B cell (primary cell): ENCODE results near the gene AMOTL1. TPM values are rescaled to one million over a fixed set of nuclear protein-coding genes. Genes with fewer than 3 reads are reported as not detected.

Experiments
- ATAC-seq: fragments of 200-7000 bp; cut with Tn5 transposase; one replicate; pipeline ENCODE4 v1.10.0; 2021; ENCODE audit warnings: low read depth, mild to moderate bottlenecking, moderate number of reproducible peaks, moderate library complexity
- CTCF ChIA-PET: fragments of 350-600 bp; sonication (Branson Sonifier 250); formaldehyde crosslinking; loops from one replicate; lab custom pipeline; 2021; ENCODE audit warnings: antibody characterized with exemption, inconsistent platforms; lab: Charles Lee
- POLR2A ChIA-PET: fragments of 350-600 bp; sonication (Branson Sonifier 250); formaldehyde crosslinking; loops from one replicate; lab custom pipeline; 2021; ENCODE audit warnings: antibody characterized with exemption; lab: Charles Lee
- DNase-seq: peaks from one replicate; pipeline ENCODE4 v3.0.0; 2013
- H2AFZ ChIP-seq: 2 replicates; pipeline ENCODE4 v1.6.1; 2012; ENCODE audit warnings: mild to moderate bottlenecking, low read depth, low read length; ENCODE audit not compliant: insufficient read depth, poor library complexity, severe bottlenecking
- H3K27ac ChIP-seq, 2 donors: 1 replicate in 1 of 2; 2 replicates in 1 of 2; pipeline ENCODE4 v1.5.1; 2012 to 2013; ENCODE audit warnings: low read length in 2 of 2, mild to moderate bottlenecking in 2 of 2, moderate library complexity in 1 of 2
- H3K27me3 ChIP-seq, 4 experiments: fragments of 200-600 bp in 1 of 4; sonication (generic) in 1 of 4; replicated peaks in 1 of 4; 1 replicate in 2 of 4; 2 replicates in 2 of 4; pipeline versions ENCODE4 v1.6.1 to v1.7.0; 2013 to 2016; ENCODE audit warnings: low read length in 3 of 4, mild to moderate bottlenecking in 2 of 4, mixed read lengths in 1 of 4, moderate library complexity in 1 of 4; ENCODE audit not compliant: insufficient read depth in 4 of 4, control insufficient read depth in 3 of 4; ENCODE audit errors: control extremely low read depth in 1 of 4
- H3K36me3 ChIP-seq, 2 experiments: replicated peaks in 1 of 2; 1 replicate in 1 of 2; 2 replicates in 1 of 2; pipeline versions ENCODE4 v1.6.1 to v1.7.1; 2013; ENCODE audit warnings: low read length in 1 of 2; ENCODE audit not compliant: insufficient read depth in 2 of 2, control insufficient read depth in 1 of 2; ENCODE audit errors: control extremely low read depth in 1 of 2, extremely low read depth in 1 of 2
- H3K4me1 ChIP-seq, 2 donors: fragments of 200-600 bp in 1 of 2; sonication (generic) in 1 of 2; 1 replicate in 1 of 2; 2 replicates in 1 of 2; pipeline versions ENCODE4 v1.5.1 to v1.6.1; 2013 to 2017; ENCODE audit warnings: low read length in 2 of 2; ENCODE audit not compliant: control insufficient read depth in 2 of 2, insufficient read depth in 2 of 2
- H3K4me2 ChIP-seq: replicated peaks from 2 replicates; pipeline ENCODE3; 2012; ENCODE audit warnings: mild to moderate bottlenecking, low read depth, low read length; ENCODE audit not compliant: poor library complexity, severe bottlenecking
- H3K4me3 ChIP-seq, 5 experiments: fragments of 200-600 bp in 1 of 5; sonication (generic) in 1 of 5; 1 replicate in 3 of 5; 2 replicates in 2 of 5; pipeline versions ENCODE4 v1.5.1 to v1.7.0; 2011 to 2016; ENCODE audit warnings: low read length in 4 of 5, mild to moderate bottlenecking in 4 of 5, low read depth in 2 of 5, control low read depth in 1 of 5, moderate library complexity in 1 of 5; ENCODE audit not compliant: insufficient read depth in 1 of 5; ENCODE audit errors: control extremely low read depth in 1 of 5, extremely low read depth in 1 of 5
- H3K79me2 ChIP-seq: fragments of 200-600 bp; sonication (generic); one replicate; pipeline ENCODE4 v1.6.0; 2016; ENCODE audit warnings: low read length; ENCODE audit not compliant: control insufficient read depth, insufficient read depth
- H3K9ac ChIP-seq: fragments of 200-600 bp; sonication (generic); 2 replicates; pipeline ENCODE4 v1.6.1; 2017; ENCODE audit warnings: mild to moderate bottlenecking, low read length, moderate library complexity
- H3K9me3 ChIP-seq, 3 donors: one replicate each; pipeline versions ENCODE4 v1.6.1 to v1.7.1; 2013; ENCODE audit warnings: low read length in 2 of 3; ENCODE audit not compliant: control insufficient read depth in 2 of 3, insufficient read depth in 1 of 3; ENCODE audit errors: control extremely low read depth in 1 of 3
- H4K20me1 ChIP-seq: 2 replicates; pipeline ENCODE4 v1.6.0; 2012; ENCODE audit warnings: mild to moderate bottlenecking, low read length; ENCODE audit not compliant: insufficient read depth, control insufficient read depth, poor library complexity, severe bottlenecking
- H3K27ac Mint-ChIP-seq: one replicate; pipeline ENCODE4 v1.8.0; 2021; ENCODE audit warnings: mixed read lengths
- H3K27me3 Mint-ChIP-seq: one replicate; pipeline ENCODE4 v1.8.0; 2021; ENCODE audit warnings: mixed read lengths
- H3K4me1 Mint-ChIP-seq: one replicate; pipeline ENCODE4 v1.8.0; 2021; ENCODE audit warnings: mixed read lengths
- H3K4me3 Mint-ChIP-seq: one replicate; pipeline ENCODE4 v1.8.0; 2021; ENCODE audit warnings: mixed read lengths
- H3K9me3 Mint-ChIP-seq: one replicate; pipeline ENCODE4 v1.8.0; 2022; ENCODE audit warnings: mixed read lengths; ENCODE audit not compliant: insufficient read depth
- CTCF ChIP-seq: fragments of 200-600 bp; IDR thresholded peaks from one replicate; pipeline ENCODE4 v1.8.0; 2022; ENCODE audit warnings: antibody characterized with exemption, mild to moderate bottlenecking
- EZH2 ChIP-seq: IDR thresholded peaks from 2 replicates; pipeline ENCODE4 v1.6.1; 2012; ENCODE audit warnings: borderline replicate concordance, low read depth, mild to moderate bottlenecking, moderate library complexity, low read length; ENCODE audit not compliant: insufficient read depth, poor library complexity, severe bottlenecking
- WGBS: methylation state at CpG from one replicate; pipeline ENCODE4 v1.1.5; 2013; ENCODE audit warnings: missing lambda C conversion rate; ENCODE audit not compliant: insufficient coverage; 5-methylcytosine and 5-hydroxymethylcytosine counted together
- intact Hi-C: fragments of 100-400 bp; cut with micrococcal nuclease; formaldehyde crosslinking; loops from one replicate; pipeline ENCODE4 v1.10.0; 2022
- polyA plus RNA-seq: library from polyadenylated mRNA; depleted of rRNA; stranded (reverse); fragments of >200 nt; gene quantifications from 2 replicates; pipeline ENCODE4 v1.2.3, GENCODE V29; 2012
- total RNA-seq, 2 donors: library from RNA; stranded (reverse); fragments of 120-200 nt in 1 of 2; gene quantifications; 1 replicate in 1 of 2; 2 replicates in 1 of 2; pipeline versions ENCODE4 v1.2.3 to v1.2.4, GENCODE V29; 2013 to 2022

Gene AMOTL1
- total and polyA plus RNA-seq, 2 donors (not counting 1 experiment from before 2014, with no cell fraction given), result 0.04 to 0.30 TPM

- TF ChIP-seq CTCF (no peak), EZH2 (no peak)
- no peak overlapping the region for H3K27ac Mint-ChIP-seq
- no peaks in the 10 kb centered on the region for H3K9me3 Mint-ChIP-seq
- Histone ChIP-seq H3K9ac (no peak overlapping the region), H3K27ac (no peak overlapping the region), H3K79me2 (no peaks in the 10 kb centered on the region), H3K27me3 (peaks cover 0 to 3% (median 0%) of the 10 kb centered on the region in 4 experiments), H4K20me1 (no peaks in the 10 kb centered on the region), H2AFZ (no peak overlapping the region), H3K4me3 (no peak overlapping the region), H3K9me3 (no peaks in the 10 kb centered on the region), H3K4me2 (no peak overlapping the region), H3K36me3 (no peaks in the 10 kb centered on the region), H3K4me1 (no peaks in the 10 kb centered on the region)
- peaks cover 4% of the 10 kb centered on the region for H3K27me3 Mint-ChIP-seq
- no peak overlapping the region for H3K4me3 Mint-ChIP-seq
- ChIA-PET POLR2A (no interaction called here), CTCF (no interaction called here)
- intact Hi-C loops, result no loop called here
- WGBS, result no CpG with 5 or more reads among the region's 3 CpGs
- no peaks in the 10 kb centered on the region for H3K4me1 Mint-ChIP-seq
- ATAC-seq, result no peak
- no peak for DNase-seq
Observed at GRCh38 chr11:94758666-94759065, 9.5 kb upstream of the AMOTL1 start.

GRCh38 chr11:94759522-94759921 is 8.6 kb upstream of the AMOTL1 start:
- ATAC-seq, result no peak

More at GRCh38 chr11:94759522-94759921, 8.6 kb upstream of the AMOTL1 start:
- no peak overlapping the region for H3K4me2 ChIP-seq
- H3K36me3 ChIP-seq, result no peaks in the 10 kb centered on the region
- H3K4me3 ChIP-seq, result no peak overlapping the region
- no peaks in the 10 kb centered on the region for H3K4me1 ChIP-seq
- TF ChIP-seq CTCF (no peak), EZH2 (no peak)
- Mint-ChIP-seq H3K4me3 (no peak overlapping the region), H3K4me1 (no peaks in the 10 kb centered on the region), H3K27ac (no peak overlapping the region), H3K9me3 (no peaks in the 10 kb centered on the region), H3K27me3 (peaks cover 4% of the 10 kb centered on the region)
- H3K79me2 ChIP-seq, result no peaks in the 10 kb centered on the region
- peaks cover 0 to 3% (median 0%) of the 10 kb centered on the region in 4 experiments for H3K27me3 ChIP-seq
- intact Hi-C loops, result no loop called here
- CTCF ChIA-PET, result no interaction called here
- no peak for DNase-seq
- no peaks in the 10 kb centered on the region for H4K20me1 ChIP-seq
- H3K9me3 ChIP-seq, result no peaks in the 10 kb centered on the region
- H2AFZ ChIP-seq, result no peak overlapping the region
- H3K27ac ChIP-seq, result no peak overlapping the region
- POLR2A ChIA-PET, result no interaction called here
- no CpG with 5 or more reads among the region's 2 CpGs for WGBS
- H3K9ac ChIP-seq, result no peak overlapping the region
